Fibroblast of pulmonary artery (primary cell): ENCODE results near the gene SPINT3.

Experiments used
- DNase-seq: peaks from one replicate; pipeline ENCODE4 v3.0.0-alpha.2; 2010; ENCODE audit warnings: low read depth
- H3K4me3 ChIP-seq: replicated peaks from 2 replicates; pipeline ENCODE4 v1.5.1; 2011; ENCODE audit warnings: low read depth, mild to moderate bottlenecking, control low read depth, low read length, moderate library complexity
- CTCF ChIP-seq: IDR thresholded peaks from 2 replicates; pipeline ENCODE4 v1.5.1; 2011; ENCODE audit warnings: mild to moderate bottlenecking, control low read depth, low read length, inconsistent platforms; ENCODE audit errors: missing control alignments

SPINT3 gene

GRCh38 chr20:45547206-45547770, 31.9 kb upstream of the SPINT3 start, which contains the start of gene EPPIN:
TSS of gene EPPIN (minus strand) at chr20:45547401. CDS start at chr20:45547357, 44 bp downstream.
- no peak for DNase-seq
- no peak within 1 kb of the TSS for H3K4me3 ChIP-seq
- no peak for TF ChIP-seq CTCF

GRCh38 chr20:45545754-45546453, 30.5 kb upstream of the SPINT3 start:
- TF ChIP-seq CTCF, result peak; percentile 38
- DNase-seq, result peak; percentile 40
- no peak overlapping the region for H3K4me3 ChIP-seq

- TF ChIP-seq CTCF, result no peak
- DNase-seq, result no peak
- H3K4me3 ChIP-seq, result no peak overlapping the region
These were observed 29.9 kb upstream of the SPINT3 start for GRCh38 chr20:45545351-45545750.

GRCh38 chr20:45539382-45539781, 24.0 kb upstream of the SPINT3 start, which contains the start of gene WFDC6:
TSS of gene WFDC6 (minus strand) at chr20:45539482. CDS start at chr20:45539407, 75 bp downstream.
- no peak within 1 kb of the TSS for H3K4me3 ChIP-seq
- DNase-seq, result no peak
- no peak for TF ChIP-seq CTCF

GRCh38 chr20:45538209-45538799, 22.9 kb upstream of the SPINT3 start:
- no peak for DNase-seq
- TF ChIP-seq CTCF, result no peak

GRCh38 chr20:45527294-45527693, 11.9 kb upstream of the SPINT3 start:
- H3K4me3 ChIP-seq, result no peak overlapping the region
- DNase-seq, result no peak
- no peak for TF ChIP-seq CTCF

More at GRCh38 chr20:45538209-45538799, 22.9 kb upstream of the SPINT3 start:
- H3K4me3 ChIP-seq, result no peak overlapping the region
